T-helper 2 cell treated with Interferon-gamma antibody and Interleukin-4, amounts not matched to agents 5 μg/mL and 100 μg/mL, for 36 hours (primary cell): ENCODE results near the gene ITIH3.

Source experiments
- DNase-seq: peaks from one replicate; pipeline ENCODE4 v3.0.0; 2021; ENCODE audit warnings: low spot score
- H3K27ac Mint-ChIP-seq: one replicate; pipeline ENCODE4 v1.8.0; 2021; ENCODE audit warnings: mild to moderate bottlenecking, mixed read lengths
- H3K27me3 Mint-ChIP-seq: one replicate; pipeline ENCODE4 v1.8.0; 2021; ENCODE audit warnings: low read depth, mixed read lengths
- H3K36me3 Mint-ChIP-seq: one replicate; pipeline ENCODE4 v1.8.0; 2021; ENCODE audit warnings: low read depth, mixed read lengths
- H3K4me1 Mint-ChIP-seq: one replicate; pipeline ENCODE4 v1.8.0; 2021; ENCODE audit warnings: low read depth, mixed read lengths
- H3K4me3 Mint-ChIP-seq: one replicate; pipeline ENCODE4 v1.8.0; 2022; ENCODE audit warnings: mild to moderate bottlenecking, moderate library complexity, mixed read lengths
- H3K9me3 Mint-ChIP-seq: one replicate; pipeline ENCODE4 v1.8.0; 2021; ENCODE audit warnings: mixed read lengths

ITIH3 gene

GRCh38 chr3:52794612-52795099 lies at the start of gene ITIH3:
ITIH3 (plus strand) TSS chr3:52794796; CDS start chr3:52794804, 8 bp downstream.
- H3K27ac Mint-ChIP-seq = no peak within 1 kb of the TSS
- no peaks in the 10 kb centered on the region for H3K27me3 Mint-ChIP-seq
- no peaks in the 10 kb centered on the region for H3K4me1 Mint-ChIP-seq
- no peak for DNase-seq
- no peak within 1 kb of the TSS for H3K4me3 Mint-ChIP-seq
- no peaks in the 10 kb centered on the region for H3K9me3 Mint-ChIP-seq
- H3K36me3 Mint-ChIP-seq = no peaks in the 10 kb centered on the region

- no peak for DNase-seq
- H3K36me3 Mint-ChIP-seq = peaks cover 45% of the 10 kb centered on the region
Measured at GRCh38 chr3:52752045-52752660, 42.4 kb upstream of the ITIH3 start.

GRCh38 chr3:52754373-52754772 lies 40.2 kb upstream of the ITIH3 start:
- no peak overlapping the region for H3K4me3 Mint-ChIP-seq
- DNase-seq = no peak
- H3K4me1 Mint-ChIP-seq = no peaks in the 10 kb centered on the region
- no peak overlapping the region for H3K27ac Mint-ChIP-seq
- H3K27me3 Mint-ChIP-seq = no peaks in the 10 kb centered on the region
- H3K9me3 Mint-ChIP-seq = no peaks in the 10 kb centered on the region
- H3K36me3 Mint-ChIP-seq = peaks cover 41% of the 10 kb centered on the region

More at GRCh38 chr3:52752045-52752660, 42.4 kb upstream of the ITIH3 start:
- H3K4me1 Mint-ChIP-seq = no peaks in the 10 kb centered on the region
- no peaks in the 10 kb centered on the region for H3K27me3 Mint-ChIP-seq
- no peak overlapping the region for H3K27ac Mint-ChIP-seq
- no peak overlapping the region for H3K4me3 Mint-ChIP-seq
- no peaks in the 10 kb centered on the region for H3K9me3 Mint-ChIP-seq

GRCh38 chr3:52756141-52756540 lies 38.5 kb upstream of the ITIH3 start:
- Mint-ChIP-seq H3K36me3 (peaks cover 40% of the 10 kb centered on the region), H3K9me3 (no peaks in the 10 kb centered on the region), H3K4me1 (no peaks in the 10 kb centered on the region), H3K27ac (no peak overlapping the region), H3K4me3 (no peak overlapping the region), H3K27me3 (no peaks in the 10 kb centered on the region)
- no peak for DNase-seq

GRCh38 chr3:52763466-52763865 lies 31.1 kb upstream of the ITIH3 start:
- H3K4me1 Mint-ChIP-seq = peaks cover under 1% of the 10 kb centered on the region
- DNase-seq = no peak
- peaks cover 29% of the 10 kb centered on the region for H3K36me3 Mint-ChIP-seq
- no peaks in the 10 kb centered on the region for H3K9me3 Mint-ChIP-seq
- H3K4me3 Mint-ChIP-seq = no peak overlapping the region
- H3K27ac Mint-ChIP-seq = no peak overlapping the region
- no peaks in the 10 kb centered on the region for H3K27me3 Mint-ChIP-seq

- Mint-ChIP-seq H3K27me3 (no peaks in the 10 kb centered on the region), H3K4me1 (peaks cover 21% of the 10 kb centered on the region), H3K9me3 (no peaks in the 10 kb centered on the region), H3K36me3 (peaks cover 8% of the 10 kb centered on the region), H3K4me3 (peak overlapping the region; percentile 87), H3K27ac (peak overlapping the region; percentile 81)
- no peak for DNase-seq
Measured at GRCh38 chr3:52769786-52770455, 24.7 kb upstream of the ITIH3 start.

- Mint-ChIP-seq H3K27ac (peak within 1 kb of the TSS; percentile 95), H3K4me1 (peaks cover 21% of the 10 kb centered on the region), H3K27me3 (no peaks in the 10 kb centered on the region), H3K9me3 (no peaks in the 10 kb centered on the region), H3K4me3 (peak within 1 kb of the TSS; percentile 87), H3K36me3 (peaks cover 6% of the 10 kb centered on the region)
- peak; percentile 90 for DNase-seq
Measured at GRCh38 chr3:52770496-52771333, 23.9 kb upstream of the ITIH3 start, which contains the start of gene NEK4. NEK4 (minus strand) TSS chr3:52770940; CDS start chr3:52770746, 194 bp downstream.

- no peaks in the 10 kb centered on the region for H3K27me3 Mint-ChIP-seq
- H3K36me3 Mint-ChIP-seq = peaks cover 3% of the 10 kb centered on the region
- H3K9me3 Mint-ChIP-seq = no peaks in the 10 kb centered on the region
- H3K4me3 Mint-ChIP-seq = peak overlapping the region; percentile 87
- H3K4me1 Mint-ChIP-seq = peaks cover 21% of the 10 kb centered on the region
- peak overlapping the region; percentile 95 for H3K27ac Mint-ChIP-seq
- DNase-seq = no peak
Measured at GRCh38 chr3:52771334-52771681, 23.3 kb upstream of the ITIH3 start.

GRCh38 chr3:52771702-52772101 lies 22.9 kb upstream of the ITIH3 start:
- H3K36me3 Mint-ChIP-seq = peaks cover 3% of the 10 kb centered on the region
- peaks cover 21% of the 10 kb centered on the region for H3K4me1 Mint-ChIP-seq
- no peak for DNase-seq
- H3K9me3 Mint-ChIP-seq = no peaks in the 10 kb centered on the region
- no peaks in the 10 kb centered on the region for H3K27me3 Mint-ChIP-seq
- peak overlapping the region; percentile 87 for H3K4me3 Mint-ChIP-seq
- H3K27ac Mint-ChIP-seq = peak overlapping the region; percentile 95

GRCh38 chr3:52773361-52774065 lies 21.1 kb upstream of the ITIH3 start:
- no peaks in the 10 kb centered on the region for H3K27me3 Mint-ChIP-seq
- H3K4me1 Mint-ChIP-seq = peaks cover 21% of the 10 kb centered on the region
- H3K36me3 Mint-ChIP-seq = no peaks in the 10 kb centered on the region
- no peaks in the 10 kb centered on the region for H3K9me3 Mint-ChIP-seq
- no peak overlapping the region for H3K4me3 Mint-ChIP-seq
- no peak overlapping the region for H3K27ac Mint-ChIP-seq
- no peak for DNase-seq

GRCh38 chr3:52774066-52774713 lies 20.4 kb upstream of the ITIH3 start:
- Mint-ChIP-seq H3K27ac (no peak overlapping the region), H3K9me3 (no peaks in the 10 kb centered on the region), H3K4me3 (no peak overlapping the region)

GRCh38 chr3:52774901-52775864 lies 19.4 kb upstream of the ITIH3 start:
- no peak for DNase-seq
- H3K4me3 Mint-ChIP-seq = no peak overlapping the region
- H3K9me3 Mint-ChIP-seq = no peaks in the 10 kb centered on the region
- H3K4me1 Mint-ChIP-seq = peaks cover 8% of the 10 kb centered on the region
- H3K27me3 Mint-ChIP-seq = no peaks in the 10 kb centered on the region
- H3K36me3 Mint-ChIP-seq = no peaks in the 10 kb centered on the region
- H3K27ac Mint-ChIP-seq = no peak overlapping the region

More at GRCh38 chr3:52774066-52774713, 20.4 kb upstream of the ITIH3 start:
- Mint-ChIP-seq H3K4me1 (peaks cover 18% of the 10 kb centered on the region), H3K36me3 (no peaks in the 10 kb centered on the region), H3K27me3 (no peaks in the 10 kb centered on the region)
- DNase-seq = no peak
